NCI-H2171 (cell line): ENCODE data around the gene KIDINS220.

Source experiments
- DNase-seq: peaks from one replicate; lab custom pipeline; 2025; lab: John Stamatoyannopoulos, UW

The KIDINS220 gene

DNA sequence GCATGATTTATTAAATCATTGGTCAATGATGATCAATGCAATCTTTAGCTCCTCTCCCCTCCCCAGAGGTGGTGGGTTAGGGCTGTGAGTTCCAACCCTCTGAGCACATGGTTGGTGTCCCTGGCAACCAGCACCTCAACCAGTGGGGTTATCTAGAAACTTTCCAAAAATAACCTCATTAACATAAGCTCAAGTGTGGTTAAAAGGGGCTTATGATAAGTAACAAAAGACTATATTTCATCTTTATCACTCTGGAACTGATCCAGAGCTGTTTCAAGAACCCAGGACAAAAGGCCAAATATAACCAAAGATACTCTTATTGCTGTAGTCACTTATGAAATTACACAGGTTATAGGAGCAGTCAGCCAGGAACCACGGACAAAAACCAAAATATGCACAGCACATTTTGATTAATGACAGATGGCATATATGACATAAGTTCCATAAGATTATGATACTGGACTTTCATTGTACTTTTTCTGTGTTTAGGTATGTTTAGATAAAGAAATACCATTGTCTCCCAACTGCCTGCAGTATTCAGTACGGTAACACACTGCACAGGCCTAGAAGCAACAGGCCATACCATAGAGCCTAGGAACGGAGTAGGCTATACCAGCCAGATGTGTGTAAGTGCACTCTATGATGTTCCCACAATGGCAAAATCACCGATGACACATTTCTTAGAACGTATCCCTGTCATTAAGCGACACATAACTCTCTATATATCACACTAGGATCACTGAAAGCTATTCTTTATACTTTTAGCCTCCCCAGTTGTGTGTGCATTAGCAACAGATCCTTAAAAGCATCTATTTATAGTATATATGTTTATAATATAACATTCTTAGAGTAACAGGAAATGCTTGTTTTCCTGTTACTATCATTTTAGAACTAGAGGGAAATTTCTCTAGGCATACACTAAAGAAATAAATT is 31.9 kb downstream of the KIDINS220 start:
- no peak for DNase-seq

DNA sequence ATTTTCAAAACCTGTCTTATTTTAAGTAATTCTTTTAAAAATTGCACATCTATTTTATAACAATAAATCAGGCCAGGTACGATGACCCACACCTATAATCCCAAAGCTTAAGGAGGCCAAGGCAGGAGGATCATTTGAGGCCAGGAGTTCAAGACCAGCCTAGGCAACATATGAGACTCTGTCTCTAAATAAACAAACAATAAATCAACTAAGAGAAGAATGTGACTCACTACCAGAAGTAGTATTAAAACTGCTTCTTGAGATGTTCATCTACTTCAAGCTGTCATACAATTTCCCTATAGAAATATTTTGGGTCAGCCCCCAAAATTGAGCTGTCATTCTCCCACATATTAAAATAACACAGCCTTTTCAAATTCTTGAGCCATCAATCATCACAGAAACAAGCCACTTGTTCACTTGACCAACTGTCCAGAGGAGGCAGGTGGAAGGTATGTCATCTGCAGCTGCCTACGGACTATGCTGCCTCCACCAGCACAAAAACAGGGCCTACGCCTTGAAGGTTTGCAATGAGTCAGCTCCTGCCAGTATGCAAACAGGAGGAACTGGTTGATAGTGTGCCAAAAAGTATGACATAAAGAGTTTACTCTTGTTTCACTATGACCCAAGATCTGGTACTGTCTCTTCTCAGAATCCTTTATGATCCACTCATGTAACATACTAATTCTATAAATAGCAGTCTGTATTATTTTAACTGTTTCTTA is 33.6 kb downstream of the KIDINS220 start:
- DNase-seq, result no peak

DNA sequence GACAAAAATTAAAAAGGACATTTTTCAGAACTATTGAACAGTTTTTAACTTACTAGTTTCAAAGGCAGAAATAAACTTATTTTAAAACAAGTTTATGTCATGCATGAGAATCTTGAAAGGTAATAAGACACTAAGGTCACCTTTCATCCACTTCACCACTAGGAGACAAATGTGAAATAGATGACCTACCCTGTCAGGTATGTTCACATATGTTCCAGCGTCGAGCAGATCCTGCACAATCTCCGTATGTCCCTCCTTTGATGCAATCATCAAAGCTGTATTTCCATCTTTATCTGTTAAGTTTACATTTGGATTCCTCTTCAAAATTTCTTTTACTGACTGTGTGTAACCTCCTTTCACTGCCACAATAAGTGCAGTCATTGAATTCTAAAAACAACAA is 34.7 kb downstream of the KIDINS220 start:
- no peak for DNase-seq

DNA sequence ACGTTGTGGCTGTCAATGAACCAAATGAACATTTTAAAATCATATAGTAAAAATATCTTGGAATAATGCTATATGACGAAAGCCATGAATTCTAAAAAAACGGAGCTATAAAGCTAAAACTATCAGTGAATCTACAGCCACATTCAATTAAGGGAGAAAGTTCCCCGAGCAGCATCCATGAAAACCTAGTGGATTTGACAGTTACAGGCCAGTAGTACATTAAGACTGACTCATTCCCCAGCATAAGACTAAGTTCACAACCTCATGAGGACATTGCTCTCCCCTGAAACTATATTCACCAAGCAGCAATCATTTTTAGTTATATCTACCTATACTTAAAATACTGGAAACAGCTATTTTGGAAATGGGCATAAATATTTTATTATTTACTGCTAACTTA is 36.6 kb downstream of the KIDINS220 start:
- DNase-seq, result no peak

DNA sequence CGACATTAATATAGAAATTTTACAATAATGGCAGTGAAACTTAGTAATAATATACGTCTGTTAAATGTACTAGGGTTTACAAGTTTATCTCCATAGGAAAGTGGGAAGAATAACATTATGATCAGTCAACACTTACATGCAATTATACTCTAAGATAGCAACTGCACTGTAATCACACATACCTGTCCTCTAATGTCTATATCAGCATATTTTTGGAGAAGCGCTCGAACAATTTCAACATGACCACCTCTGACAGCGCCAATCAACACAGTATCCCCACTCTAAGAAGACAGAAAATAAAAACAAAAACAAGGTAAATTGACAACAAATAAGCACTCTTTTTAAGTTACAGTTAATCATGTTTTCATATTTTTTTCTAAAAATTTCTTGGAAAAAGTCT is 37.2 kb downstream of the KIDINS220 start:
- DNase-seq, result no peak

DNA sequence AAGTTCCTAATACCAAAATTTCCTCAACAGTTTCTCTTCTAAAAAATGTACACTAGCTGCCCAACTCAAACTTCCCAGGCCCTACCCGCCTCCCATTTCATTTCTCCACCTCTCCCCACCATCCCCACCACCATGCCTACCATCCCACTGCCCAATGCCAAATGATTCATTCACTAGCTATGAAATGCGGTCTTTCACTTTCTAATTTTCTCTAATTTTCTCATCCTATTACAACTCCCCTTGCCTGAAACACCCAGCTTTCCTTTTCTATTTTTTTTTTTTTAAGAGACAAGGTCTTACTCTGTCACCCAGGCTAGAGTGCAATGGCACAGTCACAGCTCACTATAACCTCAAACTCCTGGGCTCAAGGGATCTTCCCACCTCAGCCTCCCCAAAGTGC is 38.4 kb downstream of the KIDINS220 start:
- DNase-seq, result no peak

DNA sequence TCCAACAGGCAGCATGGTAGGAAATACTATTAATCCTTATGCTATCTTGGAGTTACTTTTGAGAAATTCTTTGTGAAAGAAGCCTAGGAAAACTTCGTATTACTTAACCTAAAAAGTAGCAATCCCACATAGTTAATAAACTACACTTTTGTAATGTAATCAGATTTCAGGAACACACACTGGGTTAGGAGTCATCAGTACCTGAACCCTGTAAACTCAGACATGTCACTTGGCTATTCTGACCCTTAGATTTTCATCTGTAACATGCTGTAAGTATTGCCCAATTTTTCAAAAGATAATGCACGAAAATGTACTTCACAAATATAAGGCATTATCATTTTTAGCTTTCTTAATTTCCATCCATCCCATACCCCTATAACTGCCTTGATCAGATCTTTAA is 39.0 kb downstream of the KIDINS220 start:
- DNase-seq, result no peak

DNA sequence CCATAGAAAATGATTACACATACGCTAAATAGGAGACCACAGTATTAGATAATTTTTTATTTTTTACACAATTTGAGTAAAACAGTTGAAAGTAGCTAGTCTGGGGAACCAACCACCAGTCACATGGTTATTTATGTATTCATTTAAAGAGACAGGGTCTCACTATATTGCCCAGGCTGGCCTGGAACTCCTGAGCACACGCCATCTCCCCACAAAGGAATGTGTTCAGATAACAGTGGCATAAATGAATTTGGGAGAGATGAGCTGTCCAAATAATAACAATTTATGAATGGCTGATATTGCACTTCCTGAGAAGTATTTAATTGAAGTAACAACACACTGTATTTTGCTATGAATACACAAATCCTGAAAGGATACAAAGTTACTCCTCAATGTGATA is 39.7 kb downstream of the KIDINS220 start:
- DNase-seq, result no peak

DNA sequence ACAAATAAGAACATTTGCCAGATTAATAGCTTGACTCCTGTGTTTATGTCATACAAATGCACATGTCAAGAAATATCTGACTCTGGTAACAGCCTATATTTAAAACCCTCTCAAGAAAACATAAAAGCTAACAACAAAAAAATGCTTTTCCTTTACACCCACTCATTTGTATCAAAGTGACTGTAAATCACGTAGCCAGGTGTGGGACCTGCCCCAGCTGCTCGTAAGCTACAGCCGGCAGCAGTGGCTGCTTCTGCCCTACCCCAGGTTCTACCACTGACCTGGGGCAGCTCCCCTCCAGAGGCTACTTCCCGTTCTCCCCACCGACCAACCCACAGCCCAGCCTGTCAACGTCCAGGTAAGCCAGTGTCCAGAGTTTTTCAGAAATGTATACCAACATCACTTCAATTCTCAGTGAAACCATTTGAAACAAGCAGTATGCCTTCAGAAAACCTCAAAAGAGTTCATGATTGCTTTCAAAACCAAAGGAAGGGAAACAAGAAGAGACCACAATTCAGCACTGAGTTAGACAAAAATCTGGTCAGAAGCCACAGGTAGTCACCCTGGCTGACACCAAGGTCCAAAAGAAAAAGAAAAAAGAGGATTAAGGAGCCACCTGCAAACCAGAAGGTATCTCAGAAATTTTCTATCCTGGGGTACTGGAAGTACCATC is 40.4 kb downstream of the KIDINS220 start:
- DNase-seq, result no peak

DNA sequence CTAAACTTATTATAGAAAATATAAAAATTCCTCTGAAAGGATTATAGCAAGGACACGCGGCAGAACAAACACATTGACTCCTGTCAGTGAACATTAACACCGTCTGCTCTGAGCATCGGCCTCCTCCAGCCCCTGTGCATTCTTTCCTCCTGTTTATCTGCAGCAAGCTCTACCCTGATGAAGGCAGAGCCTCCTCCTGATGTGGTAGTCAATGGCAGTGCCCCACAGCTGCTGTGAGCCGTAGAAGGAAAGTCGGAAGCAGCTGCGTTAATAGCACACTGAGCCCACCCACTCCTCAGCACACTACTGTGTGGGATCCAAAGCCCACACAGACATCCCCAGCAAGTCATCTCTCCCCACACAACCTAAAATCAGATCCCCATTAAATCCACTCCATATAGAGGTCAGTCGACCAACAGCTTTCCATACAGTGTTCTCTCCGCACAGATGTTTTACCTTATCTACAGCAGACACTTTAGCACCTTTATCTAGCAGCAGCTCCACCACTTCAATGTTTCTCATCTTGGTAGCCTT is 41.0 kb downstream of the KIDINS220 start:
- no peak for DNase-seq

DNA sequence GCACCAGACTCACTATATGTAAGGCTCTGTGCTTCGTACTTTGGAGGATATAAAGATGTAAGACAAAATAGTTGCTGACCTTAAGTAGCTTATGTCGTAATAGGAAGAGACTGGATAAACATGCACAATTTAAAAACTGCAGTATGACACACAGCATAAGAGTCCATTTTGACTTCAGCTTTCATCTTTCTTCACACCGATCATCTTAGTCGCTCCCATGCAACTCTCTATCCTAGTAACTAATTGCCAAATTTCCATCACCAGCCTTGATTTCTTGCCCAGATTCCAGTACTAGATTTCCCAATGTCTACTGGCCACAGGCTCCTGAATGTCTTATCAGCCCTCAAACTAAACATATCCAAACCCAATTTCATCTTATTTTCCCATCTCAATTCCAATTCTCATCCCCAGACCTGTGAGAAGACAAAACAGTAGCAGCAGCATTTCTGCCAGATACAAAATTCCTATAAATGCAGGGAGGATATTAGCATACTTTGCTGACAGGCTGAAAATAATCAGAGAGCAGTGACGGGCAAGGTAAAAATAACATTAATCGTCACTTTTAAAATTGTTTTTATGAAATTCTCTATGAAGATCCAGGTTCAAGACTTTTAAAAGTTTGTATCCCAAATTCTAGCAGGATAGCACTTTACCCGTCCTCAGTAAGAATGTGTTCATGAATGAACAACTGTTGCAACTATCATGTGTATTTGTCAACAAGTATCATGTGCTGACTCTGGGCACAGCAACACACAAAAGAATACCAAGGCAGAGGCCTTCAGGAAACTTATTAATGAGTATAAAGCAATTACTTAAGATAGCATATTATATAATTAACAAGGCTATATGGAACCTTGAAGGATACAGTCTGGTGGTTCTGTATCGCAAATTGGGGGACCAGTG is 42.2 kb downstream of the KIDINS220 start:
- DNase-seq, result no peak

DNA sequence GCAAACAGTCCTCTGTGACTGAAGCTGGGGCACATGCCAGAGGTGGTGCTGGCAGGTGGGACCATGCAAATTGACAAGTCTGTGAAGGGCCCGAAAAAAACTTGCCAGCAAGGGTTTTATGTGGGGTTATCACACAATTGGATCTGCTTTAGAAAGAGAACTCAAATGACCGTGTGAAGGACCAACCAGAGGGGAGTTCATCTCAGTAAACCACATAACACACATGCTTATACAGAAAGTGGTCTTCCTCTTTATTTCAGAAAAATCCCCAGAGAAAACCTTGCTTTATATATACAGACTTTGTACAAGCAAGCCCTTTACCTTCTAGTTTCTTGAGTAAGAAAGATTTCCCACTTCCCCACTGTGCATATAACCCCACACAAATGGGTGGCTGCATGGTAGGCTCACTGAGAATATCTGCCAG is 46.7 kb downstream of the KIDINS220 start:
- no peak for DNase-seq

DNA sequence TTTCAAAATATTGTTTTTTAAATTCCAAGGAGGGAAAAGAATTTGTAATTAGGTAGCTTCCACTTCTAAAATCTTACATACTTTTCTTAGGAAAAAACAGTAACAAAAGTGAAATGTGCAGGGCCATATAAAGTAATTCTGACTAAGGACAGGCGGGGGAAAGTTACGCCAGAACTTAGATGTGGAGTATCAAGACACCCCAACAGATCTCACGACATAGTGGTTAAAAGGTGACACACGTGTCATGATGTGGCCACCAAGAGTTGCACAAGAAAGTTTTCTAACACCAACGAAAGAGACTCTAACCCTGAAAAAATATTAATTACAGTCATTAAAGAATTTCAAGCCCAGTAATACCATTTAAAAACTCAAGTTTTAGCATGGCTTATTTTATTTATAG is 51.0 kb downstream of the KIDINS220 start:
- DNase-seq, result no peak

DNA sequence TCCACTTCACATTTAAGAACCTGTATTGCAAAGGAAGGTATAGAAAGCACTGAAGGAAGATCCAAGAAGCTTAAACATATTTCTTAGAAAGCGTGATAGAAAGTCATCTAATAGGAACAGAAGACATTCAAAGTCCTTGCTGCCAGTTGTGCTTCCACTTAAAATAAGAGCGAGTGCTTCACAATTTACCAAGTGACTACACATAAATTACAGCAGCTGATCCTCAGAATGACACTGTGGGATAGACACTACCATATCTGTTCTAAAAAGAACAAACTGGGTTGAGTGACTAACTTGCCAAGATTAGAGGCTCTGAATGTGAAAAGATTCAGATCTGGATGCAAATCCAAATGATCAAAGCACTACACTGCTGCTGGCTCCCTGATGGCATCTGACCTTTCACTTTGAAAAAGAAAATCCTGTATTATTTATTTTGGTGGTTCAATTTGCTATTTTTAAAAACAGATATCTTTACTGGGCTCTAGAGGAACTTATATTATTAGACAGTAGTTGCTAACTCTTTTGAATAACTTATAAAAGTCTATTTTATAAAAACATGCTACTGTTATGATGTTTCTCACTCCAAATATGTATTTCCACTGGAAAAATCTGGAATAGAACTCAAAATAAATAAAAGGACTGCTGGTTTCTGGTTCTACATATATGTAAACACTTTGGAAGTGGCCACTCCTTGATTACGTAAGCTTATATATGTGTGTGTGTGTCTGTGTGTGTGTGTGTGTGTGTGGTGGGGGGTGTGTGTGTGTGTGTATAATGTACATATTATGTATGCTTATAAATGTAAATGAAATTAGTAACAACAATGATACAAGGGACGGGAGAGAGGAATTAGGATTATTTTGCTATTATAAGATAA is 57.4 kb downstream of the KIDINS220 start:
- no peak for DNase-seq

DNA sequence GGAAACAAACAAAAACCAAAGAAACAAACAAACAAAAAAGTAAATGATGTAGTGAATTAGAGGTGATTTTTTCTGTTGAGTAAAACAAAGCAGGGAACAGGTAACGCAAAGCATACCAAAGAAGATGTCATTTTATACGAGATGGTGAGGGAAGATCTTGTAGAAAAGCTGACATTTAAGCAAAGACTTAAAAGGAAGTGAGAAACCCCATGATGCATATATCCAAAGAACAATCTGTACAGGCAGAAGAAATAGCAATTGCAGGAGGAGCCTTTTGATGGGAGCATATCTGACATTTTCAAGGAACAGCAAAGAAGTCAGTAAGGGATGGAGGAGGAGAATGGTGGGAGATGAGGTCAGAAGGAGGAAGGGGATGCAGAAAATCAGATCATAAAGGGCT is 63.0 kb downstream of the KIDINS220 start:
- DNase-seq, result no peak

DNA sequence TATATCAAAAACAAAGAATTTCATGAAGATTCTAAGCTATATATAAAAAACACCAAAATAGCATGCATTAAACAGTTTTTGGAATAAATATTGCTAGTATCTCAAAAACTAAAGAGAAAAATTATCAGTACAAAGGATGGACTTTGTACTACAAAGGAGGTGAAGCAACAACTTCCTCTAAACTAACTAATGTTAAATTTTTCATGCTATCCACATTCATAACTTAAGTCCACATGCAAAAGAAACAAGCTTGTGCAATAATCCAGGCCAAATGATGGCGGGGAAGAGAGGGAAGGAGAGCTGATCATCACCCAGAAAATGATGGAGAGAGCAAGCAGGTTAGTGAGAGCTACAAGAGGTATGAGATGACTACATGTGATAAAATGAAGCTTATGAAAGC is 70.1 kb downstream of the KIDINS220 start:
- DNase-seq, result no peak

DNA sequence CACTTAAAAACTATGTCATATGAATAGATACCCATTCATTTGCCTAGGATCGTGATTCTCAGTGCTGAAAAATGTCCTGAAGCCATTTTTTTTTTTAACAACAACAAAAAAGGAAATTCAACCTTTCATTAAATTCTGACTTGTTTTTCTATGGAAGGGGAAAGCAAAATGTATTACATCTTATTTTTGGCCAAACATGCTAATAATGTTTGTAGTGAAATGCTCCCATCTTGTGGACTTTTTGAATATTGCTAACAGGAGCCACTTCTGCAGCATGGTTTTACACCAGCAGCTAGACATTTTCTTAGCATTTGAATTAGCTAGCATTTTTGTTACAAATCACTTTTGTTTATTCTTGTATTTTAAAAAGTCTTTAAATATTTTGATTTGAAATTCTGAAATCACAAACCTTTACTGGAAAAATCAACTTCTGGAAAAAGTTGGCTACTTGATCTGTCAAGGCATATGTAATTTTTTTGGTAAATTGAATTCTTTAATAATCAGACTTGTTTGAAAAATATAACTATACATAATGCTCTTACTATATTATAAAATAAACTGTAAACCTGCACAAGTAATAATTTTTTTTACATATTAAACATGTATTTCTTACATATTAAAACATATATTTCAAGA is 75.8 kb downstream of the KIDINS220 start:
- peak; percentile 36 for DNase-seq

DNA sequence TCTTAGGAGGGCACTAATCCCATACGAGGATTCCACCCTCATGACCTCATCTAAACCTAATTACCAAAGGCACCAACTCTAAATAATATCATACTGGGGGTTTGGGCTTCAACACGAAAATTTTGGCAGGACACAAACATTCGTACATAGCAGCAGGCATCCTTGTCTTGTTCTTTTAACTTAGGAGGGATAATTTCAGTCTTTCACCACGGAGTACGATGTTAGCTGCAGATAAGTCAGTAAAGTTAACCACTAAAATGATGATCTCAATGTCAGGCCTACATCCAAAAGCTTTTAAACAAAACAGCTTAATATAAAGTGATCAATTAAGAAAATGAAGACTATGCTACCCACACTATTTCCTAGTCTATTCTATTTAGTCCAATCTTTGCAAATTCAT is 80.7 kb downstream of the KIDINS220 start:
- DNase-seq, result no peak

DNA sequence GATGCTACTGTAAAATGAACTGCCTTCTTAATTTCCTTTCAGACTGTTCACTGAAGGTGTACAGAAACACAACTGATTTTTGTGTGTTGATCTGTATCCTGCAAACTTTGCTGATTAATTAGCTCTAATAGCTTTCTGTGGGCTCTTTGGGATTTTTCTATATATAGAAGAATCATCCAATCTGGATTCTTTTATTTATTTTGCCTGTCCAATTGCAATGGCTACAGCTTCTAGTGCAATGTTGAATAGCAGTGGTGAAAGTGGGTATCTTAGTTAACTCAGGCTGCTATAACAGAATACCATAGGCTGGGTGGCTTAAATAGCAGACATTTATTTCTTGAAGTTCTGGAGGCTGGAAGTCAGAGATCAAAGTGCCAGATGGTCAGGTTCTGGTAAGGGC is 81.2 kb downstream of the KIDINS220 start:
- no peak for DNase-seq
